ENCODE measurements around the gene DOCK3. TPM values are rescaled to one million over a fixed set of nuclear protein-coding genes. Genes with fewer than 3 reads are reported as not detected.

DOCK3 gene
- total RNA-seq, 4 donors from 2014 or later, result 0.33 to 5.3 (median 0.50) TPM

GRCh38 chr3:51395493-51396213, 720.9 kb downstream of the DOCK3 start:
- TF ChIP-seq CTCF (IDR thresholded peaks at IDR 0.05; ENCODE audit: low read depth), result no peak

GRCh38 chr3:51396401-51396800, 721.7 kb downstream of the DOCK3 start:
- TF ChIP-seq CTCF (IDR thresholded peaks at IDR 0.05; ENCODE audit: low read depth), result no peak

- TF ChIP-seq CTCF (IDR thresholded peaks at IDR 0.05; ENCODE audit: low read depth), result no peak
Observed at GRCh38 chr3:51397392-51397791, 722.7 kb downstream of the DOCK3 start.

- TF ChIP-seq CTCF (IDR thresholded peaks at IDR 0.05; ENCODE audit: low read depth), result no peak
Observed at GRCh38 chr3:51398595-51399310, 724.0 kb downstream of the DOCK3 start.

GRCh38 chr3:51400166-51400565, 725.4 kb downstream of the DOCK3 start:
- no peak for TF ChIP-seq CTCF (IDR thresholded peaks at IDR 0.05; ENCODE audit: low read depth)

GRCh38 chr3:51401735-51402134, 727.0 kb downstream of the DOCK3 start:
- no peak for TF ChIP-seq CTCF (IDR thresholded peaks at IDR 0.05; ENCODE audit: low read depth)

- TF ChIP-seq CTCF (IDR thresholded peaks at IDR 0.05; ENCODE audit: low read depth), result no peak
Observed at GRCh38 chr3:51403675-51404074, 728.9 kb downstream of the DOCK3 start.

Measured in subcutaneous adipose tissue (tissue), 4 donors.